Stimulated activated CD8-positive, alpha-beta memory T cell treated with anti-CD3 and anti-CD28 coated beads, Interleukin-12 subunit alpha, Interleukin-12 subunit beta, amount 100 ng/mL, for 24 hours (primary cell): Measurements from ENCODE around the gene ACTA1.
"Not testable (repeated sequence)": the region's sequence is repeated elsewhere in the genome, so short reads cannot be mapped to it uniquely, and the experiment has no call there.

Experiments
- DNase-seq: peaks from one replicate; pipeline ENCODE4 v3.0.0-alpha.2; 2020; ENCODE audit errors: extremely low read depth

Gene ACTA1

GRCh38 chr1:229434005-229434640, at the start of gene ACTA1:
Gene ACTA1, minus strand, starts transcription at chr1:229434094. Its CDS starts 979 bp downstream, at chr1:229433115.
- no peak for DNase-seq

GRCh38 chr1:229482511-229482910, 48.6 kb upstream of the ACTA1 start:
- no peak for DNase-seq

- DNase-seq: no peak
These were observed 46.6 kb upstream of the ACTA1 start for GRCh38 chr1:229480495-229480894.

GRCh38 chr1:229479660-229480399, 45.9 kb upstream of the ACTA1 start:
- no peak for DNase-seq

GRCh38 chr1:229478852-229479251, 45.0 kb upstream of the ACTA1 start:
- no peak for DNase-seq

- not testable (repeated sequence) for DNase-seq
These were observed 42.0 kb upstream of the ACTA1 start for GRCh38 chr1:229475859-229476258.

- no peak for DNase-seq
These were observed 40.6 kb upstream of the ACTA1 start for GRCh38 chr1:229474509-229474908.

GRCh38 chr1:229471175-229471574, 37.3 kb upstream of the ACTA1 start:
- DNase-seq: no peak

GRCh38 chr1:229470406-229471043, 36.6 kb upstream of the ACTA1 start:
- DNase-seq: no peak

- no peak for DNase-seq
These were observed 33.0 kb upstream of the ACTA1 start for GRCh38 chr1:229466887-229467286.

- DNase-seq: no peak
These were observed 30.8 kb upstream of the ACTA1 start for GRCh38 chr1:229464672-229465071.

- DNase-seq: no peak
These were observed 27.3 kb upstream of the ACTA1 start for GRCh38 chr1:229461032-229461668.

- DNase-seq: no peak
These were observed 25.9 kb upstream of the ACTA1 start for GRCh38 chr1:229459815-229460214.

GRCh38 chr1:229457436-229457835, 23.5 kb upstream of the ACTA1 start:
- no peak for DNase-seq

GRCh38 chr1:229456016-229456415, 22.1 kb upstream of the ACTA1 start:
- no peak for DNase-seq

- DNase-seq: no peak
These were observed 20.2 kb upstream of the ACTA1 start for GRCh38 chr1:229454056-229454455.

GRCh38 chr1:229452956-229453801, 19.3 kb upstream of the ACTA1 start:
- no peak for DNase-seq

GRCh38 chr1:229448845-229449244, 15.0 kb upstream of the ACTA1 start:
- no peak for DNase-seq

GRCh38 chr1:229448354-229448753, 14.5 kb upstream of the ACTA1 start:
- no peak for DNase-seq

GRCh38 chr1:229447809-229448252, 13.9 kb upstream of the ACTA1 start:
- no peak for DNase-seq

GRCh38 chr1:229445828-229446227, 11.9 kb upstream of the ACTA1 start:
- DNase-seq: no peak
